Transverse colon (tissue), 4 donors: ENCODE data around the gene TRIP13.

Source experiments
- EP300 ChIP-seq: sonication (generic); formaldehyde crosslinking; IDR thresholded peaks from one replicate; pipeline ENCODE4 v1.6.1; 2017; ENCODE audit warnings: antibody characterized with exemption, low read depth
- POLR2A ChIP-seq: fragments of 450-650 bp; IDR thresholded peaks from one replicate; pipeline ENCODE4 v1.6.1; 2016; ENCODE audit warnings: antibody characterized with exemption, mild to moderate bottlenecking, moderate library complexity
- POLR2AphosphoS5 ChIP-seq, 3 donors: sonication (generic); formaldehyde crosslinking; IDR thresholded peaks; one replicate each; pipeline ENCODE4 v1.6.1; 2016; ENCODE audit warnings: antibody characterized with exemption in 3 of 3
- TF ChIP-seq, protein P1 (sequence below), 5 experiments: fragments of 200-600 bp in 3 of 5; fragments of 450-650 bp in 2 of 5; sonication (generic) in 3 of 5; IDR thresholded peaks; 1 replicate in 2 of 5; 2 replicates in 3 of 5; pipeline ENCODE4 v1.5.1; 2016 to 2017; ENCODE audit warnings: antibody characterized with exemption in 5 of 5, inconsistent platforms in 3 of 5, mild to moderate bottlenecking in 2 of 5, moderate library complexity in 1 of 5

DNA sequence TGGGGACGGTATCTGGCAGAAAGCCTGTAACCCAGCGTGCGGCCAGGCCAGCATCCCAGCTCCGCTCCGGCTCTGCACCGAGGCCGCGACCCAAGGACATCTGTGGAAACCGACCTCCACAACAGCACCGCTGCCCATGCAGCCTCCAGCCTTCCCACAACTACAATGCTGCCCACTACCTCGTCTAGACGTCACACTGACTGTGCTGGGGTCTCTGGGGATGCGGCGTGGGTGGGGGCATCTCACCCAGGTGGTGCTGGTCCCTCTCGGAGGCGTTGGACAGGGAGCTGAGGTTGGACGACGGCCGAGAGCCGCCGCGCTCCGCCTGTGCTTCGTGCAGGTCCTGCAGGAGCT is 27.5 kb upstream of the TRIP13 start:
- TF ChIP-seq POLR2A (no peak), POLR2AphosphoS5 (IDR thresholded peaks at IDR 0.05) (no peak), EP300 (no peak)
- TF ChIP-seq, protein P1, sequence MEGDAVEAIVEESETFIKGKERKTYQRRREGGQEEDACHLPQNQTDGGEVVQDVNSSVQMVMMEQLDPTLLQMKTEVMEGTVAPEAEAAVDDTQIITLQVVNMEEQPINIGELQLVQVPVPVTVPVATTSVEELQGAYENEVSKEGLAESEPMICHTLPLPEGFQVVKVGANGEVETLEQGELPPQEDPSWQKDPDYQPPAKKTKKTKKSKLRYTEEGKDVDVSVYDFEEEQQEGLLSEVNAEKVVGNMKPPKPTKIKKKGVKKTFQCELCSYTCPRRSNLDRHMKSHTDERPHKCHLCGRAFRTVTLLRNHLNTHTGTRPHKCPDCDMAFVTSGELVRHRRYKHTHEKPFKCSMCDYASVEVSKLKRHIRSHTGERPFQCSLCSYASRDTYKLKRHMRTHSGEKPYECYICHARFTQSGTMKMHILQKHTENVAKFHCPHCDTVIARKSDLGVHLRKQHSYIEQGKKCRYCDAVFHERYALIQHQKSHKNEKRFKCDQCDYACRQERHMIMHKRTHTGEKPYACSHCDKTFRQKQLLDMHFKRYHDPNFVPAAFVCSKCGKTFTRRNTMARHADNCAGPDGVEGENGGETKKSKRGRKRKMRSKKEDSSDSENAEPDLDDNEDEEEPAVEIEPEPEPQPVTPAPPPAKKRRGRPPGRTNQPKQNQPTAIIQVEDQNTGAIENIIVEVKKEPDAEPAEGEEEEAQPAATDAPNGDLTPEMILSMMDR (IDR thresholded peaks at IDR 0.05), result no peak
